ENCODE results near the gene COCH.

- no peak for TF ChIP-seq CTCF (conservative IDR thresholded peaks at IDR 0.05; ENCODE audit: low read depth, low read length)
- TF ChIP-seq EZH2 (IDR thresholded peaks at IDR 0.05; ENCODE audit: low read length, unreplicated experiment): no peak
- TF ChIP-seq EZH2phosphoT487 (IDR thresholded peaks at IDR 0.05; ENCODE audit: borderline replicate concordance, low read length): no peak
Measured at GRCh38 chr14:30889244-30889594, 14.9 kb downstream of the COCH start.
